Tibial artery (tissue), 4 donors: ENCODE results near the gene HNF1B.
"Not testable (repeated sequence)": the region's sequence is repeated elsewhere in the genome, so short reads cannot be mapped to it uniquely, and the experiment has no call there.

Experiments used
- DNase-seq, 2 donors: peaks; one replicate each; pipeline ENCODE4 v3.0.0-alpha.2; 2019
- H3K27ac ChIP-seq, 2 donors: fragments of 200-600 bp; sonication (generic) in 1 of 2; 1 replicate in 1 of 2; 2 replicates in 1 of 2; pipeline ENCODE4 v1.5.1; 2018 to 2019; ENCODE audit warnings: mild to moderate bottlenecking in 1 of 2
- H3K27me3 ChIP-seq, 2 donors: fragments of 200-600 bp; sonication (generic) in 1 of 2; one replicate each; pipeline versions ENCODE4 v1.5.1 to v1.6.0; 2016 to 2019
- H3K36me3 ChIP-seq, 3 donors: fragments of 200-600 bp; sonication (generic) in 2 of 3; one replicate each; pipeline ENCODE4 v1.5.1; 2016 to 2019; ENCODE audit warnings: mild to moderate bottlenecking in 2 of 3
- H3K4me1 ChIP-seq, 4 donors: fragments of 200-600 bp; sonication (generic) in 2 of 4; 1 replicate in 3 of 4; 2 replicates in 1 of 4; pipeline ENCODE4 v1.5.1; 2016 to 2019
- H3K4me3 ChIP-seq, 2 donors: fragments of 200-600 bp; sonication (generic) in 1 of 2; 1 replicate in 1 of 2; 2 replicates in 1 of 2; pipeline ENCODE4 v1.5.1; 2018 to 2019; ENCODE audit warnings: mild to moderate bottlenecking in 2 of 2
- H3K9me3 ChIP-seq, 3 donors: fragments of 200-600 bp; sonication (generic) in 1 of 3; one replicate each; pipeline ENCODE4 v1.5.1; 2016 to 2019
- CTCF ChIP-seq, 2 experiments: fragments of 200-600 bp in 1 of 2; fragments of 450-650 bp in 1 of 2; IDR thresholded peaks; one replicate each; pipeline ENCODE4 v1.5.1; 2017 to 2019; ENCODE audit warnings: antibody characterized with exemption in 2 of 2, mild to moderate bottlenecking in 1 of 2, moderate library complexity in 1 of 2
- intact Hi-C: fragments of 100-400 bp; cut with DNase I; formaldehyde crosslinking; loops from one replicate; pipeline ENCODE4 v1.15.0; 2023; ENCODE audit warnings: low total_unique reads

Gene HNF1B

GRCh38 chr17:37693328-37693727, 51.5 kb downstream of the HNF1B start:
- Histone ChIP-seq H3K36me3 (no peaks in the 10 kb centered on the region), H3K4me1 (no peaks in the 10 kb centered on the region), H3K9me3 (no peaks in the 10 kb centered on the region), H3K4me3 (no peak overlapping the region), H3K27me3 (peaks cover 0 to 14% of the 10 kb centered on the region in 2 donors), H3K27ac (no peak overlapping the region)
- no peak for DNase-seq
- no peak for TF ChIP-seq CTCF (IDR thresholded peaks at IDR 0.05)
- intact Hi-C loops = no loop called here

- Histone ChIP-seq H3K9me3 (no peaks in the 10 kb centered on the region), H3K4me3 (no peak overlapping the region), H3K27ac (no peak overlapping the region), H3K36me3 (no peaks in the 10 kb centered on the region), H3K27me3 (peaks cover 0 to under 1% of the 10 kb centered on the region in 2 donors), H3K4me1 (no peaks in the 10 kb centered on the region)
- intact Hi-C loops = no loop called here
- TF ChIP-seq CTCF (IDR thresholded peaks at IDR 0.05) = no peak
- no peak for DNase-seq
Measured at GRCh38 chr17:37691807-37692206, 53.1 kb downstream of the HNF1B start.

GRCh38 chr17:37689317-37689716, 55.5 kb downstream of the HNF1B start:
- Histone ChIP-seq H3K4me3 (no peak overlapping the region), H3K27ac (no peak overlapping the region), H3K4me1 (no peaks in the 10 kb centered on the region), H3K36me3 (no peaks in the 10 kb centered on the region), H3K27me3 (peaks cover 0 to 3% of the 10 kb centered on the region in 2 donors), H3K9me3 (no peaks in the 10 kb centered on the region)
- no peak for TF ChIP-seq CTCF (IDR thresholded peaks at IDR 0.05)
- intact Hi-C loops = no loop called here
- DNase-seq = no peak

GRCh38 chr17:37683454-37683984, 61.3 kb downstream of the HNF1B start:
- Histone ChIP-seq H3K4me3 (no peak overlapping the region), H3K36me3 (no peaks in the 10 kb centered on the region), H3K4me1 (no peaks in the 10 kb centered on the region), H3K9me3 (no peaks in the 10 kb centered on the region), H3K27ac (no peak overlapping the region), H3K27me3 (peaks cover 0 to 8% of the 10 kb centered on the region in 2 donors)
- no peak for TF ChIP-seq CTCF (IDR thresholded peaks at IDR 0.05)
- DNase-seq = no peak
- intact Hi-C loops = no loop called here

- Histone ChIP-seq H3K9me3 (no peaks in the 10 kb centered on the region), H3K36me3 (no peaks in the 10 kb centered on the region), H3K4me1 (no peaks in the 10 kb centered on the region), H3K4me3 (no peak overlapping the region), H3K27me3 (peaks cover 0 to 15% of the 10 kb centered on the region in 2 donors), H3K27ac (no peak overlapping the region)
- DNase-seq = no peak
- TF ChIP-seq CTCF (IDR thresholded peaks at IDR 0.05) = no peak
- intact Hi-C loops = no loop called here
Measured at GRCh38 chr17:37682007-37682406, 62.9 kb downstream of the HNF1B start.

- peaks cover 0 to 19% of the 10 kb centered on the region in 2 donors for H3K27me3 ChIP-seq
- H3K4me3 ChIP-seq, DNase-seq, H3K9me3 ChIP-seq, H3K27ac ChIP-seq, H3K36me3 ChIP-seq, intact Hi-C loops, H3K4me1 ChIP-seq: not testable (repeated sequence)
Measured at GRCh38 chr17:37679995-37680394, 64.9 kb downstream of the HNF1B start.
